ENCODE results near the gene ABCC4. TPM values are rescaled to one million over a fixed set of nuclear protein-coding genes. Genes with fewer than 3 reads are reported as not detected.

ABCC4 gene
- total RNA-seq, 1 experiment from 2014 or later = 17.7 TPM

- Histone ChIP-seq H4K20me1 (ENCODE audit: low read length) (no peaks in the 10 kb centered on the region), H2AFZ (ENCODE audit: low read length) (no peak overlapping the region), H3K36me3 (ENCODE audit: low read depth, low read length) (no peaks in the 10 kb centered on the region; the same call in 1 of the 2 replicates), H3F3A (ENCODE audit: low read length, unreplicated experiment) (no peaks in the 10 kb centered on the region), H3K4me2 (ENCODE audit: low read length) (no peak overlapping the region), H3K27ac (ENCODE audit: low read length) (no peak overlapping the region), H3K9me2 (replicated peaks; ENCODE audit: low read length) (no peaks in the 10 kb centered on the region), H3K9me3 (ENCODE audit: low read length) (no peaks in the 10 kb centered on the region), H3K27me3 (ENCODE audit: low read length) (no peaks in the 10 kb centered on the region), H3K79me2 (ENCODE audit: low read length) (no peaks in the 10 kb centered on the region), H3K4me3 (ENCODE audit: low read length) (no peak overlapping the region), H3K4me1 (ENCODE audit: insufficient read depth, low read length) (no peaks in the 10 kb centered on the region), H3K9ac (ENCODE audit: low read length) (no peak overlapping the region)
- DNase-seq = peak; percentile 73
- ChIA-PET POLR2A (ENCODE audit: unreplicated experiment) (no interaction called here), CTCF (interaction anchor here (0.5 to 1.7 kb wide), 8 partner anchors 30 to 642 kb away, joined by 3 to 12 read pairs (median 3); no protein-coding TSS in a partner anchor)
- intact Hi-C loops (cut with micrococcal nuclease) = loop anchor here (5.0 kb wide), 1 partner anchor 80 kb away; no protein-coding TSS in a partner anchor
- ATAC-seq = peak; percentile 99
- TF ChIP-seq EZH2 (IDR thresholded peaks at IDR 0.05; ENCODE audit: low read length, unreplicated experiment) = no peak
- no peak for TF ChIP-seq EZH2phosphoT487 (IDR thresholded peaks at IDR 0.05; ENCODE audit: borderline replicate concordance, low read length)
- peak; percentile 88 for TF ChIP-seq CTCF (conservative IDR thresholded peaks at IDR 0.05; ENCODE audit: low read depth, low read length)
- no TSS peak for BruUV-seq (replicated peaks)
These were observed 109.3 kb downstream of the ABCC4 start for GRCh38 chr13:95191821-95192563.

GRCh38 chr13:95188128-95188527, 113.1 kb downstream of the ABCC4 start:
- ATAC-seq (no peak), DNase-seq (no peak)
- H3K9me2 ChIP-seq (replicated peaks; ENCODE audit: low read length) = no peaks in the 10 kb centered on the region
- CTCF ChIA-PET = no interaction called here
- no peak overlapping the region for H3K9ac ChIP-seq (ENCODE audit: low read length)
- no peaks in the 10 kb centered on the region for H4K20me1 ChIP-seq (ENCODE audit: low read length)
- H3K9me3 ChIP-seq (ENCODE audit: low read length) = no peaks in the 10 kb centered on the region
- no peaks in the 10 kb centered on the region for H3F3A ChIP-seq (ENCODE audit: low read length, unreplicated experiment)
- H3K4me3 ChIP-seq (ENCODE audit: low read length) = no peak overlapping the region
- intact Hi-C loops (cut with micrococcal nuclease) = loop anchor here (2.0 to 5.0 kb wide), 2 partner anchors 109 to 644 kb away; no protein-coding TSS in a partner anchor
- no TSS peak for BruUV-seq (replicated peaks)
- TF ChIP-seq EZH2 (IDR thresholded peaks at IDR 0.05; ENCODE audit: low read length, unreplicated experiment) = no peak
- no peaks in the 10 kb centered on the region for H3K79me2 ChIP-seq (ENCODE audit: low read length)
- H3K4me2 ChIP-seq (ENCODE audit: low read length) = no peak overlapping the region
- no peaks in the 10 kb centered on the region for H3K4me1 ChIP-seq (ENCODE audit: insufficient read depth, low read length)
- POLR2A ChIA-PET (ENCODE audit: unreplicated experiment) = no interaction called here
- H3K36me3 ChIP-seq (ENCODE audit: low read depth, low read length) = no peaks in the 10 kb centered on the region; the same call in 1 of the 2 replicates
- H3K27ac ChIP-seq (ENCODE audit: low read length) = no peak overlapping the region
- H2AFZ ChIP-seq (ENCODE audit: low read length) = no peak overlapping the region
- H3K27me3 ChIP-seq (ENCODE audit: low read length) = no peaks in the 10 kb centered on the region

GRCh38 chr13:95185851-95186250, 115.4 kb downstream of the ABCC4 start:
- Histone ChIP-seq H3K4me3 (ENCODE audit: low read length) (no peak overlapping the region), H3K79me2 (ENCODE audit: low read length) (no peaks in the 10 kb centered on the region), H3F3A (ENCODE audit: low read length, unreplicated experiment) (no peaks in the 10 kb centered on the region), H2AFZ (ENCODE audit: low read length) (no peak overlapping the region), H3K9me2 (replicated peaks; ENCODE audit: low read length) (no peaks in the 10 kb centered on the region), H3K9me3 (ENCODE audit: low read length) (no peaks in the 10 kb centered on the region), H3K4me2 (ENCODE audit: low read length) (no peak overlapping the region), H3K27me3 (ENCODE audit: low read length) (no peaks in the 10 kb centered on the region), H3K36me3 (ENCODE audit: low read depth, low read length) (no peaks in the 10 kb centered on the region; the same call in 1 of the 2 replicates), H3K27ac (ENCODE audit: low read length) (no peak overlapping the region), H3K4me1 (ENCODE audit: insufficient read depth, low read length) (no peaks in the 10 kb centered on the region), H3K9ac (ENCODE audit: low read length) (no peak overlapping the region), H4K20me1 (ENCODE audit: low read length) (no peaks in the 10 kb centered on the region)
- ATAC-seq (no peak), DNase-seq (no peak)
- ChIA-PET POLR2A (ENCODE audit: unreplicated experiment) (no interaction called here), CTCF (no interaction called here)
- BruUV-seq (replicated peaks) = no TSS peak
- intact Hi-C loops (cut with micrococcal nuclease) = loop anchor here (5.0 kb wide), 1 partner anchor 646 kb away; no protein-coding TSS in a partner anchor
- TF ChIP-seq EZH2phosphoT487 (IDR thresholded peaks at IDR 0.05; ENCODE audit: borderline replicate concordance, low read length) = no peak

Measured in PC-3 (cell line).